Stimulated activated CD8-positive, alpha-beta memory T cell treated with anti-CD3 and anti-CD28 coated beads, Interleukin-15, amount 100 ng/mL, for 1 hour (primary cell): Measurements from ENCODE around the gene ADGRV1.
"Not testable (repeated sequence)": the region's sequence is repeated elsewhere in the genome, so short reads cannot be mapped to it uniquely, and the experiment has no call there.

Source experiments
- DNase-seq: peaks from one replicate; pipeline ENCODE4 v3.0.0-alpha.2; 2020; ENCODE audit warnings: low read depth

ADGRV1 gene

DNA sequence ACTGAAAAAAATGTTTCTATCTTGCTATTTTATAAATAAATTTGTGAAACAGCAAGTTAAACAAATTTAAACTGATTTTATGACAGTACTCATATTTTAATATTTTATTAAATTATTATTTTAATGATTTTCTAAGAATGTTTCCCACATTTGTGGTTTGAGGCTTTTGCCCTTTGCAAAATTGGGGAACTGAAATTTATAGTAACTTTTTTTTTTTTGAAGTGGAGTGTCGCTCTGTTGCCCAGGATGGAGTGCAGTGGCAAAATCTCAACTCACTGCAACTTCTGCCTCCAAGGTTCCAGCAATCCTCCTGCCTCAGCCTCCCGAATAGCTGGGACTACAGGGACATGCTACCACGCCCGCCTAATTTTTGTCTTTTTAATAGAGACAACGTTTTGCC lies 7.2 kb upstream of the ADGRV1 start:
- DNase-seq = no peak

GRCh38 chr5:90553711-90554110 lies 4.9 kb upstream of the ADGRV1 start:
- DNase-seq = no peak

GRCh38 chr5:90554358-90555006 lies 4.1 kb upstream of the ADGRV1 start:
- DNase-seq = no peak

DNA sequence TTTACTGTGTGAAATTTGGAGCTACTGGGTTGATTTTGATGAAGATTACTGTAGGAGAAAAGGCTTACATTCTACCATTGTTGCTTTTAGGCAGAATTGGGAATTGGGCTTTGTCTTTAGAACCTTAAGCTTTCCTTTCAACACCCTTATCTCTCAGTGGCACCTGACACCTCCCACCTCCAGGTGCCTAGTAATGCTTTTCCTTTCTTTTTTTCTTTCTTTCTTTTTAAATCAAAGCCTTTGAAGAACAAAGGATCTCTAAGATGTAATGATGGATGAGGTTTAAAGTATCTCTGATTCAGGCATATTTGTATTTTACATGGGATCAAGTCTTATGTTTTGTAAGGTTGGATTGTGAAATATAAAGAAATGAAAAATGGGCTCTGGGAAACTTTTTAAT lies 2.9 kb upstream of the ADGRV1 start:
- DNase-seq = no peak

- no peak for DNase-seq
Observed at GRCh38 chr5:90557391-90557790, 1.2 kb upstream of the ADGRV1 start.

DNA sequence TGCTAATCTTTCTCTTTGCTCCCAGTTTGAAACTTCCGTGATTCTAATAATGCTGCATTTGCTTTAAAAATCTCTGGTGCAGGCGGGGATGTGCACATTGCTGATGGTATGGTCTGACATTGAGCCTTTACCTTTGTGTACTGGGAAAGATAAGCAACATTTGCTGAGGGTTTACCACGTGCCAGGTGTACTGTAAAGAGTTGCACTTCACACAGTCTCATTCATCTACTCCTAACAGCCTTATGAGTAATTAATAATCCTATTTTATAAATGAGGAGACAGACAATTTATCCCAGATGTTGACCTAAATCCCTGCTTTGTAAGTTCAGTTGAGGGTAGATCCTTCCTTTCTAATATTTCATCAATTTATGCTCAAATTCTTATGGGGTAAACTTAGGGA lies 726 bp upstream of the ADGRV1 start:
- DNase-seq = no peak

- DNase-seq = no peak
Observed at GRCh38 chr5:90560771-90561170, 2.2 kb downstream of the ADGRV1 start.

DNA sequence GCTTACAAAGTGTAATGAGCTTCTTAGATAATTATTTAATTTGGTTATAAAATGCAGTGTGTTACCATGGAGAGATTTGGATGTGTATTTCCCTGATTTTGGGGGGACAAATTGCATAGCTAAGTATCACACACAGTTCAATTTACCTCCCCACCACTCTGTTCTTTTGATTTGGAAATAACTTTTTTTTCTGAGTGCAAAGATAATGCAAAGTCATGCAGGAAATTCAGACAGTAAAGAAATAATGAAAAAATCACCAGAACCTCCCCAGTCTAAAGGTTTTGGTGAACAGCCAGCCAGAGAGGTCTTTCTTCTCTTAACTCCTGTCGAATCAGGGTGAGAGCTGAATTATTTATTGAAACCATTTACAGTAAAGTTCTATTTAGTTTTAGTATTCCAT lies 3.2 kb downstream of the ADGRV1 start:
- DNase-seq = no peak

- DNase-seq = no peak
Observed at GRCh38 chr5:90562341-90562740, 3.7 kb downstream of the ADGRV1 start.

GRCh38 chr5:90563108-90563507 lies 4.5 kb downstream of the ADGRV1 start:
- DNase-seq = no peak

- DNase-seq = no peak
Observed at GRCh38 chr5:90565491-90565890, 6.9 kb downstream of the ADGRV1 start.

GRCh38 chr5:90569084-90569483 lies 10.5 kb downstream of the ADGRV1 start:
- no peak for DNase-seq

GRCh38 chr5:90570034-90570433 lies 11.4 kb downstream of the ADGRV1 start:
- DNase-seq = no peak

DNA sequence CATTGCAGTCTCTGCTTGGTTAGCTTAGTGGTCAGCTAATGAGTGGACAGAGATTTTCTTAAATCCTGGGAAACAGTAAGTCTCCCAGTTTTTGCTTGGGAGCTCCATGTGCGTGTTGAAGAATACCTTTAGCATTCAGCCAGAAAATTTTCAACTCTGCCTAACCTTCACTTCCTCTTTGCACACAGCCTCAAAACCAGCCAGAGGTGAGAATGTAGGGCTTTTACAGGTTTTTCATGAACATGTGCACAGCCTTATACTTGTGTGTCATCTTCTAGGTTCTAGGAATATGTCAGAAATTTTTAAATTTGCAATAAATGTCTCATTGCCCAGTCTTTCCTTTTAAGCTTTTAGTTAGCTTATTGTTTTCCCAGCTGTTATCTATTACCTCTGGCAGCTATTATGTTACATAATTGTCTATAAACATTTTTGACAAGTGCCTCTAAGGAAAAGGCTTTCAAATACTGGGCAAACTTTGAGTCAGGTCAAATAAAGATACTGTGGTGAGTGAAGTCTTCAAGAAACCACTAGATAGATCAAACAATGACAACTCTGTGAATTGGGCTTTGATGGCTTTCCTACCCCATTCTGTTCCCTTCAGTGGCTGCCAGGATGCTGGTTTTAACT lies 12.7 kb downstream of the ADGRV1 start:
- DNase-seq = no peak

DNA sequence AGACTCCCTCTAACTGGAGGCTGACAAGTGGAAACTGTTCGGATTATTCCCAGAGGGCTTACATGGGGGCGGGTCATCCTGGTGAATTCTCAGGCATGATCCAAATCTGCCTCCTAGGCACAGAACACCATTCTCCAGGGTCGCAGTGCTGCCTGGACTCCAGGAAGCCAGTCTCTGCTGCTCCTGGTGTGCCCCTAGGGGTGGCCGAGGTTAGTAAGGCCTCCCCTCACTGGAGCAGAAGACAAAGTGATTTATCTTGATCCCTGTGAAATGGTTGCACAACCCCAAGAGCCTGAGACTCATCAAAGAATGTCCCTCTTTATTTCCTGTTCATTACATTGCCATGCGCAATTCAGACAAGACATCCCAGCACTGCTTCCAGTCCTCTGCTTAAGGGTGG lies 17.1 kb downstream of the ADGRV1 start:
- DNase-seq = no peak

DNA sequence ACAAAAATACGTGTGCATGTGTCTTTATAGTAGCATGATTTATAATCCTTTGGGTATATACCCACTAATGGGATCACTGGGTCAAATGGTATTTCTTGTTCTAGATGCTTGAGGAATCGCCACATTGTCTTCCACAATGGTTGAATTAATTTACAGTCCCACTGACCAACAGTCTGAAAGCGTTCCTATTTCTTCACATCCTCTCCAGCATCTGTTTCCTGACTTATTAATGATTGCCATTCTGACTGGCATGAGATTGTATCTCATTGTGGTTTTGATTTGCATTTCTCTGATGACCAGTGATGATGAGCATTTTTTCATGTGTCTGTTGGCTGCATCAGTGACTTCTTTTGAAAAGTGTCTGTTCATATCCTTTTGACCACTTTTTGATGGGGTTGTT lies 18.0 kb downstream of the ADGRV1 start:
- DNase-seq = not testable (repeated sequence)

GRCh38 chr5:90579905-90580304 lies 21.3 kb downstream of the ADGRV1 start:
- not testable (repeated sequence) for DNase-seq

- no peak for DNase-seq
Observed at GRCh38 chr5:90581956-90582355, 23.4 kb downstream of the ADGRV1 start.

DNA sequence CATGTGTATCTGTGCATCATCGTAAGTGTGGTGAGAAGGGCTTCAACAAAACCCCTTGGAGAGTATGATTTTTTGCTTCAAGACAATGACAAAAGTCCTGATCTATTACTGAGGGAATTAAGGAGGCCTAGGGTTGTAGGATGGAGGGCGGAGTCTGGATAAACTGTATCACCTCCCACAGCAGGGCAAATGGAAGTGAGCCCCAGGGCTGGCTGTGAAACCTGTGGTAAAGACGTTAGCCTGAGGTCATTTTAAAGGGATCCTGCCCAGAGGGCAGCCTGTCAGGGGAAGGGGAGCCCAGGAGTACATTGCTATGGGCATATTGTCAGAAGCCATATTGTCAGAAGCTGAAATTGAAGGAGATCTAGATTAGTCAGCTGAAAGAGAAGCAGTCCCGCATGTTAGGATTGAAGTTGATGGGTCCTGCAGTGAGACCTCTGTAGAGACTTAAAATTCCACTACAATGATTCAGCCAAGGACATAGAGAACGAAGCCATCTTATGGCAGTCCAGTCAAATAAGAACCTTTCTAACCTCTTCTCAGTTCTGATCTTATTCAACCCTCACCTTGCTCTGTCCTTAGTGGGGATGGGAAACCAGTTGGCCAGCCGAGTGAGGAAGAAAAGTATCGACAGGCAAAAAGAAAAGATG lies 26.9 kb downstream of the ADGRV1 start:
- DNase-seq = no peak

DNA sequence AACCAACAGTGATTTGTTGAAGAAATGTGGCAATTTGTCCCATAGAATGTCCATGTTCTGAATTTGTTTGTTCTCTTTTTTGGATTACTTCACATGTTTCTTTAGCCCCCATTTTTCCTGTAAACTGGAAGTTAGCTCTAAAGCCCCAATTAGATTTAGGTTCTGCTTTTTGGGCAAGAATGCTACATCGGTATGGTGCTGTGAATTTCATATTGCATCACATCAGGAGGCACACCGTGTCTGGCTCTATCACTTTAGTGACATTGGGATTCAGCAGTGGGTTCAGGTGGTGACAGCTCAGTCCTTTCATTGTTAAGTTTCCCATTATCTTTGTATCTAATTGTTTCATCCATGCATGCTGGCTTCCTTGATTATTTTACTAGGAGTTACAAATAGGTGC lies 27.9 kb downstream of the ADGRV1 start:
- DNase-seq = no peak

DNA sequence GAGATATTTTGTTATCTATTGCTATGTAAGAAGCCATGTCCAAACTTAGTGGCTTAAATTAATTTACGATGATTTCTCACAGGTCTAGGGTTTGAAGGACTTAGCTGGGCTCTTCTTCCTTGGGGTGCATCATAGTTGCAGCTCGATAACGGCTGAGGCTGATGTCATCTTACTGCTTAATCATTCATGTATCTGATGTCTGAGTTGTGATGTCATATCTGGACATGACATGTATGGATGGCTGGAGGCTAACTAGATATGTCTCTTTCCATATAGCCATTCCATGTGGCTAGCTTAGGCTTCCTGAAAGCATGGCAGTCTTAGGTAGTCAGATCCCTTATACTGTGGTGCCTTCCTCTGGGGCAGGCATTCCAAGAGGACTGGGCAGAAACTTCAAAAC lies 31.6 kb downstream of the ADGRV1 start:
- no peak for DNase-seq

DNA sequence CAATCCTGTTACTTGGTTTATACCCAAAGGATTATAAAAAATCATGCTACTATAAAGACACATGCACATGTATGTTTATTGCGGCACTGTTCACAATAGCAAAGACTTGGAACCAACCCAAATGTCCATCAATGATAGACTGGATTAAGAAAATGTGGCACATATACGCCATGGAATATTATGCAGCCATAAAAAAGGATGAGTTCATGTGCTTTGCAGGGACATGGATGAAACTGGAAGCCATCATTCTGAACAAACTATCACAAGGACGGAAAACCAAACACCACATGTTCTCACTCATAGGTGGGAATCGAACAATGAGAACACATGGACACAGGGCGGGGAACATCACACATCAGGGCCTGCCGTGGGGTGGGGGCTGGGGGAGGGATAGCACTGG lies 34.5 kb downstream of the ADGRV1 start:
- DNase-seq = not testable (repeated sequence)

- not testable (repeated sequence) for DNase-seq
Observed at GRCh38 chr5:90595766-90596165, 37.2 kb downstream of the ADGRV1 start.

- DNase-seq = no peak
Observed at GRCh38 chr5:90598293-90598692, 39.7 kb downstream of the ADGRV1 start.
